Heart left ventricle (tissue), 16 donors: ENCODE results near the gene ZSCAN5C. TPM values are rescaled to one million over a fixed set of nuclear protein-coding genes. Genes with fewer than 3 reads are reported as not detected.
"Not testable (repeated sequence)": the region's sequence is repeated elsewhere in the genome, so short reads cannot be mapped to it uniquely, and the experiment has no call there.

Experiments used
- ATAC-seq, 4 donors: fragments of 200-7000 bp; cut with Tn5 transposase; one replicate each; pipeline ENCODE4 v1.9.1; 2020 to 2022; ENCODE audit warnings: moderate library complexity in 4 of 4, mild to moderate bottlenecking in 3 of 4, moderate number of reproducible peaks in 1 of 4
- DNase-seq, 5 donors: peaks; one replicate each; pipeline ENCODE4 v3.0.0-alpha.2; 2020
- H3K27ac ChIP-seq, 12 donors: fragments of 200-600 bp; sonication (generic) in 4 of 12; one replicate each; pipeline versions ENCODE4 v1.5.0 to v1.8.0; 2016 to 2022; ENCODE audit warnings: mild to moderate bottlenecking in 2 of 12
- H3K27me3 ChIP-seq, 9 donors: fragments of 200-600 bp; sonication (generic) in 2 of 9; one replicate each; pipeline versions ENCODE4 v1.5.1 to v1.8.0; 2016 to 2022; ENCODE audit warnings: mild to moderate bottlenecking in 3 of 9
- H3K36me3 ChIP-seq, 9 donors: fragments of 200-600 bp; sonication (generic) in 2 of 9; one replicate each; pipeline versions ENCODE4 v1.5.0 to v1.8.0; 2018 to 2022; ENCODE audit warnings: mild to moderate bottlenecking in 2 of 9
- H3K4me1 ChIP-seq, 12 donors: fragments of 200-600 bp; sonication (generic) in 4 of 12; one replicate each; pipeline versions ENCODE4 v1.5.0 to v1.8.0; 2016 to 2022; ENCODE audit warnings: mild to moderate bottlenecking in 3 of 12
- H3K4me3 ChIP-seq, 12 donors: fragments of 200-600 bp; sonication (generic) in 4 of 12; one replicate each; pipeline versions ENCODE4 v1.5.0 to v1.8.0; 2017 to 2022; ENCODE audit warnings: mild to moderate bottlenecking in 9 of 12, moderate library complexity in 4 of 12
- H3K9me3 ChIP-seq, 12 donors: fragments of 200-600 bp; sonication (generic) in 4 of 12; one replicate each; pipeline versions ENCODE4 v1.5.0 to v1.8.0; 2016 to 2022; ENCODE audit warnings: mild to moderate bottlenecking in 1 of 12
- CTCF ChIP-seq, 12 donors: fragments of 200-600 bp; sonication (generic) in 4 of 12; IDR thresholded peaks; one replicate each; pipeline versions ENCODE4 v1.5.0 to v1.8.0; 2018 to 2022; ENCODE audit warnings: antibody characterized with exemption in 12 of 12, mild to moderate bottlenecking in 5 of 12
- POLR2A ChIP-seq, 2 donors: fragments of 450-650 bp; IDR thresholded peaks; one replicate each; pipeline ENCODE4 v1.6.1; 2017; ENCODE audit warnings: antibody characterized with exemption in 2 of 2, mild to moderate bottlenecking in 2 of 2, moderate library complexity in 2 of 2
- WGBS, 4 donors: extraction: QIAGEN DNeasy Blood & Tissue Kit in 2 of 4; methylation state at CpG; one replicate each; pipeline versions ENCODE4 v1.1.5 to v1.1.7; 2013 to 2018; 5-methylcytosine and 5-hydroxymethylcytosine counted together
- intact Hi-C, 10 donors: fragments of 100-400 bp; cut with DNase I; formaldehyde crosslinking; loops; one replicate each; pipeline versions ENCODE4 v1.11.1 to v1.14.2; 2022
- polyA plus RNA-seq, 2 donors: library from polyadenylated mRNA; stranded (reverse); fragments of 200-250 nt; gene quantifications; one replicate each; pipeline ENCODE4 v1.2.3, GENCODE V29; 2013
- total RNA-seq, 9 donors: library from RNA; depleted of rRNA in 2 of 9; stranded (reverse); fragments of >200 nt in 2 of 9; fragmentation: NEBNext Ultra II Directional in 3 of 9; extraction: Animal tissue kit (Norgen Biotek cat#: 25700) in 3 of 9; gene quantifications; one replicate each; pipeline versions ENCODE4 v1.1.0 to v1.2.4, GENCODE V29; 2016 to 2023
- donor health status: ischemic (EF 13 %, LVEDD 7.1; RV severe dilation, severe dysfunction).
- donor health status: healthy with polysubstance abuse.
- donor health status: DM: no; HTN: yes; CAD: no.
- donor health status: DM: no; HTN: no; CAD: no.
- donor health status: ischemic (EF 25% LVEDD 6.9; RV normal size, moderate dysfunction).
- donor health status: ischemic (EF 25% LVEDD 5.7; RV mildly dilated, moderate dysfunction).
- donor health status: healthy.
- donor health status: DM: yes; HTN: yes; CAD: no.
- donor health status: ischemic (EF 35%, LVEDD 5.7; RV mildly dilated, moderate dysfunction).
- donor health status: nonischemic (EF 11% LVEDD 7.7; RV severe dilation, severe dysfunction).
- donor health status: DM: yes; HTN: yes; CAD: no.
- donor health status: PGD.
- donor health status: ischemic (EF 29% LVEDD 5.4; RV normal size, mild dysfunction).
- donor health status: nonischemic (EF 23%, LVEDD 6.1; RV moderate dilation, normal function).

ZSCAN5C gene
- total and polyA plus RNA-seq, 11 donors, result not detected

- Histone ChIP-seq H3K27ac (no peak overlapping the region), H3K9me3 (no peaks in the 10 kb centered on the region), H3K36me3 (no peaks in the 10 kb centered on the region), H3K4me3 (no peak overlapping the region), H3K27me3 (no peaks in the 10 kb centered on the region), H3K4me1 (no peaks in the 10 kb centered on the region)
- intact Hi-C loops, result no loop called here
- no peak for TF ChIP-seq POLR2A (IDR thresholded peaks at IDR 0.05)
- no peak for TF ChIP-seq CTCF (IDR thresholded peaks at IDR 0.05)
- ATAC-seq (no peak), DNase-seq (no peak)
- 86 to 93% (median 88%) methylated on average over 7 of the region's 7 CpGs for WGBS, 4 donors
These were observed 43.2 kb downstream of the ZSCAN5C start for GRCh38 chr19:56245121-56245740.

DNA sequence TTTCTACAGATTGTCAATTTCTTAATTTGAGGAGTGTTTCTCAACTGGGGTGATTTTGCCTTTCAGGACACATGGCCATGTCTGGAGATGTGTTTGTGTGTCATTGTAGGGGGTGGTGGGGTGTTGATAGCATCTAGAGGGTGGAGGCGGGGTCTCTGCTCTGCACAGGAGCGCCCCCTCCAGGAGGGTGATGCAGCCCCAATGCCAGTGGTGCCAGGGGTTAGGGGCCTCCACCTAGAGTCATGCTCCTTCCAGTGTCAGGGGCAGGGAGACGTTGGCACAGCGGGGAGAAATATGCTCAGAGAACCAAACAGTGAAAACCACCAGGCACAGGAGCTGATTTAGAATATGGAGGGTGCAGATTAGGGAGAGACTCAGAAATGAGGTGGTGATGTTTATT is 43.7 kb downstream of the ZSCAN5C start:
- ATAC-seq, intact Hi-C loops: not testable (repeated sequence)

DNA sequence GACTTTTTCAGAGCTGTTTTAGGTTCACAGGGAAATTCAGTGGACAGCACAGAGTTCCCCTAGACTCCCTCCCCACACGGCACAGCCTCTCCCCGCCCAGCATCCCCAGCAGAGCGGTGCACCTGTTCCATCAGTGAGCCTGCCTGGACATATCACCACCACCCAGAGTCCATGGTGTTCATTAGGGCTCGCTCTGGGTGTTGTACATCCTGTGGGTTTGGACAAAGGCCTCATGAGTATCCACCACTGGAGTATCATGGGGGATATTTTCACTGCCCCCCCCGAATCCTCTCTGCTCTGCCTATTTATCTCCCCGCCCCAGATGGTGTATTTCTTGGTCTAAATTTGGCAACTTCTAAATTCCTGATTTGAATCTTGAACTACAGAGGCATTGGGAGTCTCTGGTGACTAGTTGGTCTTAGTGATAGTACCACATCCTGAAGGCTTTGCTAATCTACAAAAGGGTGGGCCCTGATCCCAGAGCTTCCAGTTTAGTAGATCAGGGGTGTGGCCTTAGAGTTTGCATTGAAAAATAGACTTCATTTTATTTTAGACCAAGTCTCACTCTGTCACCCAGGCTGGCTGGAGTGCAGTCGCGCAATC is 46.8 kb downstream of the ZSCAN5C start:
- DNase-seq, H3K27ac ChIP-seq, intact Hi-C loops, H3K4me1 ChIP-seq, H3K4me3 ChIP-seq, H3K9me3 ChIP-seq, H3K27me3 ChIP-seq, ATAC-seq, H3K36me3 ChIP-seq: not testable (repeated sequence)
- WGBS, 4 donors, result 94 to 97% (median 96%) methylated on average over 8 of the region's 8 CpGs

More for the DNA sequence above, 43.7 kb downstream of the ZSCAN5C start:
- not testable (repeated sequence) for H3K4me3 ChIP-seq, H3K27me3 ChIP-seq, H3K27ac ChIP-seq, DNase-seq, H3K9me3 ChIP-seq, H3K36me3 ChIP-seq, H3K4me1 ChIP-seq
- 66 to 76% (median 68%) methylated on average over 4 of the region's 4 CpGs for WGBS, 4 donors

DNA sequence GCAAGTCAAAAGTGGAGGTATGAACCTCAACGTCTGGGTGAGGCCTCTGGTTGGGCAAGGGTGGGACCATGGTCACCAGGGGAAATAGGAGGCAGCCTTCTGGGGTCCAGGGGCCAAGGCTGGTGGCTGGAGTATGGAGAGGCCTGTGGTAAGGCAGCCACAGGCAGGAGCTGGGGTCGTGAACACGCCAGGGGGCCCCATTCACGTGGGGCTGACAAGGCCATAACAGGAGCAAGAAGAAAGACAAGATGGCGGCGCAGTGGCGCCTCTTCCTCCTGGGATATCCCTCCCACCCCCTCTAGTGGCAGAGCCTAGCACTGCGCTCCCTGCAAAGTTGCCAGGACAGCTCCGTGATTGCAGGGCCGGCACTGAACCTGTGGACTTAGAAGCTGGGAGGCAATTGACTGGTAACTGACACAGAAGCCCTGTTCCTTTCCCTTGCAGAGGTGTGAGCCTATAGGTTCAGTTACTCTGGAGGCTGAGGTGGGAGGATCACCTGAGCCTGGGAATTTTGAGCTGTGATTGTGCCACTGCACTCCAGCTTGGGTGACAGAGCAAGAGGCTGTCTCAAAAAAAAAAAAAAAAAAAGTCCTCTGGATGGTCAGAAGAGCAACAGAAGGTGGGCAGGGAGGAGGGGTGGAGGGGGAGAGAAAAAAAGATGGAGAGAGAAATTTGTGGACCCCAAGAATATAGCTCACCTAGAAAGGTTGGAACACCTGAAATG is 50.8 kb downstream of the ZSCAN5C start:
- ATAC-seq, result peak in 3 of 4 donors; percentile 74 to 84 (median 82)
- Histone ChIP-seq H3K4me3 (no peak overlapping the region), H3K9me3 (no peaks in the 10 kb centered on the region), H3K36me3 (no peaks in the 10 kb centered on the region), H3K27me3 (no peaks in the 10 kb centered on the region), H3K4me1 (no peaks in the 10 kb centered on the region), H3K27ac (no peak overlapping the region)
- DNase-seq, result peak; percentile 48 to 90 (median 70)
- intact Hi-C loops, result loop anchor here (2.0 to 5.0 kb wide), 6 partner anchors 79 to 176 kb away; no protein-coding TSS in a partner anchor
- TF ChIP-seq POLR2A (IDR thresholded peaks at IDR 0.05) (no peak), CTCF (IDR thresholded peaks at IDR 0.05) (peak; percentile 68 to 89 (median 80))
- 33 to 38% (median 35%) methylated on average over 10 of the region's 10 CpGs for WGBS, 4 donors

GRCh38 chr19:56253737-56254136 is 51.7 kb downstream of the ZSCAN5C start:
- TF ChIP-seq POLR2A (IDR thresholded peaks at IDR 0.05) (no peak), CTCF (IDR thresholded peaks at IDR 0.05) (peak; percentile 14 to 61 (median 42))
- no peak for DNase-seq
- WGBS, 4 donors, result 47 to 55% (median 51%) methylated on average over 5 of the region's 5 CpGs
- Histone ChIP-seq H3K27ac (no peak overlapping the region), H3K9me3 (no peaks in the 10 kb centered on the region), H3K27me3 (no peaks in the 10 kb centered on the region), H3K4me1 (no peaks in the 10 kb centered on the region), H3K36me3 (no peaks in the 10 kb centered on the region), H3K4me3 (no peak overlapping the region)
- ATAC-seq, result peak in 2 of 4 donors; percentile 58 to 70
- intact Hi-C loops, result loop anchor here (2.0 to 5.0 kb wide), 6 partner anchors 79 to 177 kb away; no protein-coding TSS in a partner anchor
